Colonic mucosa (tissue), 4 donors: ENCODE results near the gene SYN1. TPM values are rescaled to one million over a fixed set of nuclear protein-coding genes. Genes with fewer than 3 reads are reported as not detected.
"Not testable (repeated sequence)": the region's sequence is repeated elsewhere in the genome, so short reads cannot be mapped to it uniquely, and the experiment has no call there.

Experiments
- DNase-seq: peaks from one replicate; pipeline ENCODE4 v3.0.0-alpha.2; 2020
- H3K27ac ChIP-seq: fragments of 200-600 bp; one replicate; pipeline ENCODE4 v1.8.0; 2021
- H3K27me3 ChIP-seq: fragments of 200-600 bp; one replicate; pipeline ENCODE4 v1.8.0; 2021
- H3K36me3 ChIP-seq: fragments of 200-600 bp; one replicate; pipeline ENCODE4 v1.8.0; 2021
- H3K4me1 ChIP-seq: fragments of 200-600 bp; one replicate; pipeline ENCODE4 v1.8.0; 2021; ENCODE audit warnings: mild to moderate bottlenecking
- H3K4me3 ChIP-seq: fragments of 200-600 bp; one replicate; pipeline ENCODE4 v1.8.0; 2021
- H3K9ac ChIP-seq, 2 donors: one replicate each; pipeline ENCODE4 v1.7.0; 2013; ENCODE audit warnings: control low read depth in 2 of 2, low read depth in 2 of 2, low read length in 2 of 2
- H3K9me3 ChIP-seq: fragments of 200-600 bp; one replicate; pipeline ENCODE4 v1.8.0; 2021
- CTCF ChIP-seq: fragments of 200-600 bp; IDR thresholded peaks from one replicate; pipeline ENCODE4 v1.8.0; 2022; ENCODE audit warnings: antibody characterized with exemption, mild to moderate bottlenecking
- intact Hi-C: fragments of 100-400 bp; cut with DNase I; formaldehyde crosslinking; loops from one replicate; pipeline ENCODE4 v1.14.1; 2022
- total RNA-seq, 2 donors: library from RNA; stranded (reverse); fragmentation: NEBNext Ultra II Directional in 1 of 2; extraction: Animal tissue kit (Norgen Biotek cat#: 25700) in 1 of 2; gene quantifications; one replicate each; pipeline ENCODE4 v1.2.1, GENCODE V29; 2021
- donor health status: healthy.
- donor health status: DM: no; HTN: no; CAD: no.
- donor health status: DM: no; HTN: no; CAD: no.

The SYN1 gene
- total RNA-seq: 1 to 10 TPM in 1 of 2 donors, under 1 TPM in 1; 0.96 to 1.5 TPM

GRCh38 chrX:47619486-47620302, at the start of gene SYN1:
Gene SYN1, minus strand, starts transcription at chrX:47619857. Its CDS starts 129 bp downstream, at chrX:47619728.
- Histone ChIP-seq H3K27ac (no peak within 1 kb of the TSS), H3K9ac (no peak within 1 kb of the TSS), H3K9me3 (no peaks in the 10 kb centered on the region), H3K4me1 (no peaks in the 10 kb centered on the region), H3K4me3 (peak within 1 kb of the TSS; percentile 27), H3K36me3 (no peaks in the 10 kb centered on the region), H3K27me3 (no peaks in the 10 kb centered on the region)
- peak; percentile 58 for DNase-seq
- no peak for TF ChIP-seq CTCF
- intact Hi-C loops: no loop called here

GRCh38 chrX:47665797-47666196, 46.1 kb upstream of the SYN1 start:
- intact Hi-C loops: not testable (repeated sequence)

GRCh38 chrX:47664737-47665136, 45.1 kb upstream of the SYN1 start:
- no peaks in the 10 kb centered on the region for H3K4me1 ChIP-seq
- no peaks in the 10 kb centered on the region for H3K9me3 ChIP-seq
- H3K27me3 ChIP-seq: no peaks in the 10 kb centered on the region
- no peak overlapping the region for H3K4me3 ChIP-seq
- H3K9ac ChIP-seq: no peak overlapping the region
- H3K36me3 ChIP-seq: no peaks in the 10 kb centered on the region
- no peak overlapping the region for H3K27ac ChIP-seq
- intact Hi-C loops: no loop called here
- DNase-seq: no peak
- no peak for TF ChIP-seq CTCF

More at GRCh38 chrX:47665797-47666196, 46.1 kb upstream of the SYN1 start:
- not testable (repeated sequence) for H3K9ac ChIP-seq, H3K27me3 ChIP-seq, H3K4me3 ChIP-seq, H3K36me3 ChIP-seq, H3K9me3 ChIP-seq, H3K4me1 ChIP-seq, DNase-seq, H3K27ac ChIP-seq

GRCh38 chrX:47662144-47662657, 42.5 kb upstream of the SYN1 start:
- TF ChIP-seq CTCF: no peak
- intact Hi-C loops: no loop called here
- no peak overlapping the region for H3K27ac ChIP-seq
- no peak overlapping the region for H3K9ac ChIP-seq
- DNase-seq: no peak
- no peaks in the 10 kb centered on the region for H3K9me3 ChIP-seq
- no peaks in the 10 kb centered on the region for H3K36me3 ChIP-seq
- H3K4me1 ChIP-seq: no peaks in the 10 kb centered on the region
- H3K4me3 ChIP-seq: no peak overlapping the region
- H3K27me3 ChIP-seq: no peaks in the 10 kb centered on the region

GRCh38 chrX:47661539-47661938, 41.9 kb upstream of the SYN1 start:
- Histone ChIP-seq H3K9me3 (no peaks in the 10 kb centered on the region), H3K4me3 (no peak overlapping the region), H3K9ac (no peak overlapping the region), H3K4me1 (no peaks in the 10 kb centered on the region), H3K27me3 (no peaks in the 10 kb centered on the region), H3K27ac (no peak overlapping the region), H3K36me3 (no peaks in the 10 kb centered on the region)
- DNase-seq: no peak
- TF ChIP-seq CTCF: no peak
- intact Hi-C loops: no loop called here

- intact Hi-C loops: no loop called here
- Histone ChIP-seq H3K4me3 (no peak overlapping the region), H3K36me3 (no peaks in the 10 kb centered on the region), H3K27me3 (no peaks in the 10 kb centered on the region), H3K27ac (peak overlapping the region; percentile 83), H3K9ac (peak overlapping the region; percentile 63 to 84), H3K9me3 (no peaks in the 10 kb centered on the region), H3K4me1 (no peaks in the 10 kb centered on the region)
- no peak for TF ChIP-seq CTCF
- DNase-seq: no peak
These were observed 39.7 kb upstream of the SYN1 start for GRCh38 chrX:47659421-47659726.
